Heart left ventricle (tissue), 13 donors: ENCODE data around the gene KIF5A.

Source experiments
- POLR2A ChIP-seq, 2 donors: fragments of 450-650 bp; IDR thresholded peaks; one replicate each; pipeline ENCODE4 v1.6.1; 2017; ENCODE audit warnings: antibody characterized with exemption in 2 of 2, mild to moderate bottlenecking in 2 of 2, moderate library complexity in 2 of 2
- TF ChIP-seq, protein P1 (sequence below), 12 donors: fragments of 200-600 bp; sonication (generic) in 4 of 12; IDR thresholded peaks; one replicate each; pipeline versions ENCODE4 v1.5.0 to v1.8.0; 2018 to 2022; ENCODE audit warnings: antibody characterized with exemption in 12 of 12, mild to moderate bottlenecking in 5 of 12
- donor health status: ischemic (EF 13 %, LVEDD 7.1; RV severe dilation, severe dysfunction).
- donor health status: DM: no; HTN: yes; CAD: no.
- donor health status: DM: no; HTN: no; CAD: no.
- donor health status: ischemic (EF 25% LVEDD 6.9; RV normal size, moderate dysfunction).
- donor health status: ischemic (EF 25% LVEDD 5.7; RV mildly dilated, moderate dysfunction).
- donor health status: ischemic (EF 35%, LVEDD 5.7; RV mildly dilated, moderate dysfunction).
- donor health status: nonischemic (EF 11% LVEDD 7.7; RV severe dilation, severe dysfunction).
- donor health status: DM: yes; HTN: yes; CAD: no.
- donor health status: PGD.
- donor health status: ischemic (EF 29% LVEDD 5.4; RV normal size, mild dysfunction).
- donor health status: nonischemic (EF 23%, LVEDD 6.1; RV moderate dilation, normal function).

DNA sequence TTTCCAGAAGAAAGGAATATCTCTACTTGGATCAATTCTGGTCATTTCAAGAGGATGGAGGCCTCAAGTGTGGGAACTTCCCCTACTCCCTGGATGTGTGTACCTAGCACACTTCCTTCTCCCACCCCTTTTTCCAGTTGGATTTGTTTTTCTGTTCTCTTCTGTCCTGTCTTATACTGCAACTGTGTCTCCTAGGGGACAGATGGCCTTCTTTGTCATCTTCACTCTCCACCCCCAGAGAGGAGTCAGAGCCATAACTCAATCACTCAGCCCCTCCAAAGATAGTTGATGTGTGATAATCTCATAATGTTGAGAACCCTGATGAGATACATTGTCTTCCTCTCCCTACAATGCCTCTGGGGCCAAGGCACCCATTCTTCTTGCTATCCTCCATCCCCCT is 52.7 kb downstream of the KIF5A start:
- TF ChIP-seq, protein P1, sequence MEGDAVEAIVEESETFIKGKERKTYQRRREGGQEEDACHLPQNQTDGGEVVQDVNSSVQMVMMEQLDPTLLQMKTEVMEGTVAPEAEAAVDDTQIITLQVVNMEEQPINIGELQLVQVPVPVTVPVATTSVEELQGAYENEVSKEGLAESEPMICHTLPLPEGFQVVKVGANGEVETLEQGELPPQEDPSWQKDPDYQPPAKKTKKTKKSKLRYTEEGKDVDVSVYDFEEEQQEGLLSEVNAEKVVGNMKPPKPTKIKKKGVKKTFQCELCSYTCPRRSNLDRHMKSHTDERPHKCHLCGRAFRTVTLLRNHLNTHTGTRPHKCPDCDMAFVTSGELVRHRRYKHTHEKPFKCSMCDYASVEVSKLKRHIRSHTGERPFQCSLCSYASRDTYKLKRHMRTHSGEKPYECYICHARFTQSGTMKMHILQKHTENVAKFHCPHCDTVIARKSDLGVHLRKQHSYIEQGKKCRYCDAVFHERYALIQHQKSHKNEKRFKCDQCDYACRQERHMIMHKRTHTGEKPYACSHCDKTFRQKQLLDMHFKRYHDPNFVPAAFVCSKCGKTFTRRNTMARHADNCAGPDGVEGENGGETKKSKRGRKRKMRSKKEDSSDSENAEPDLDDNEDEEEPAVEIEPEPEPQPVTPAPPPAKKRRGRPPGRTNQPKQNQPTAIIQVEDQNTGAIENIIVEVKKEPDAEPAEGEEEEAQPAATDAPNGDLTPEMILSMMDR (IDR thresholded peaks at IDR 0.05): no peak
- no peak for TF ChIP-seq POLR2A (IDR thresholded peaks at IDR 0.05)
